Pancreas (tissue), 10 donors: Measurements from ENCODE around the gene RRP12. TPM values are rescaled to one million over a fixed set of nuclear protein-coding genes. Genes with fewer than 3 reads are reported as not detected.

ENCODE experiments used
- ATAC-seq, 4 donors: fragments of 200-7000 bp; cut with Tn5 transposase; one replicate each; pipeline versions ENCODE4 v1.8.0 to v1.9.1; 2020; ENCODE audit warnings: mild to moderate bottlenecking in 4 of 4, moderate library complexity in 4 of 4
- DNase-seq, 6 donors: peaks; one replicate each; pipeline ENCODE4 v3.0.0-alpha.2; 2020
- FAIRE-seq: peaks from 2 replicates; lab custom pipeline; 2012; peaks lifted over from hg19 to GRCh38; lab: Jason Lieb, UNC
- H3K27ac ChIP-seq, 4 donors: fragments of 200-600 bp; sonication (generic); 1 replicate in 3 of 4; 2 replicates in 1 of 4; pipeline versions ENCODE4 v1.5.0 to v1.8.0; 2020
- H3K27me3 ChIP-seq, 4 donors: fragments of 200-600 bp; one replicate each; pipeline ENCODE4 v1.8.0; 2021
- H3K36me3 ChIP-seq, 3 donors: fragments of 200-600 bp; sonication (generic) in 1 of 3; one replicate each; pipeline versions ENCODE4 v1.5.0 to v1.8.0; 2020 to 2021
- H3K4me1 ChIP-seq, 3 donors: fragments of 200-600 bp; one replicate each; pipeline ENCODE4 v1.8.0; 2021
- H3K4me3 ChIP-seq, 4 donors: fragments of 200-600 bp; sonication (generic) in 2 of 4; one replicate each; pipeline versions ENCODE4 v1.5.0 to v1.8.0; 2020 to 2021
- H3K9me3 ChIP-seq, 4 donors: fragments of 200-600 bp; one replicate each; pipeline ENCODE4 v1.8.0; 2021
- CTCF ChIP-seq, 4 donors: fragments of 200-600 bp; sonication (generic) in 3 of 4; IDR thresholded peaks; one replicate each; pipeline versions ENCODE4 v1.5.0 to v1.8.0; 2021; ENCODE audit warnings: antibody characterized with exemption in 4 of 4
- WGBS, 2 donors: extraction: QIAGEN DNeasy Blood & Tissue Kit; methylation state at CpG; one replicate each; pipeline ENCODE4 v1.1.7; 2013; 5-methylcytosine and 5-hydroxymethylcytosine counted together
- intact Hi-C, 3 donors: fragments of 100-400 bp; cut with DNase I; formaldehyde crosslinking; loops; one replicate each; pipeline versions ENCODE4 v1.11.1 to v1.14.2; 2022
- polyA plus RNA-seq, 2 donors: library from polyadenylated mRNA; stranded (reverse); fragments of 200-250 nt; gene quantifications; one replicate each; pipeline ENCODE4 v1.2.3, GENCODE V29; 2013
- total RNA-seq, 6 donors: library from RNA; stranded (reverse); fragmentation: NEBNext Ultra II Directional in 4 of 6; extraction: Animal tissue kit (Norgen Biotek cat#: 25700) in 4 of 6; gene quantifications; one replicate each; pipeline versions ENCODE4 v1.2.1 to v1.2.4, GENCODE V29; 2021 to 2023
- donor health status: healthy with polysubstance abuse.
- donor health status: DM: no; HTN: no; CAD: no; lungs with moderate emphysema.
- donor health status: DM: no; HTN: no; CAD: no.
- donor health status: control.
- donor health status: control.
- donor health status: Bipolar disorder and iron deficiency.
- donor health status: DM: yes; HTN: yes; CAD: no.
- donor health status: DM: no; HTN: no; CAD: no.
- donor health status: DM: no; HTN: no; CAD: no.
- donor health status: DM: yes; HTN: yes; CAD: no.

RRP12 gene
- total and polyA plus RNA-seq, 8 donors = 22.3 to 44.9 (median 28.1) TPM

- FAIRE-seq (no peak), DNase-seq (no peak), ATAC-seq (no peak)
- WGBS, 2 donors = 93 to 96% methylated on average over 10 of the region's 10 CpGs
- Histone ChIP-seq H3K4me3 (no peak overlapping the region), H3K9me3 (no peaks in the 10 kb centered on the region), H3K27ac (no peak overlapping the region), H3K27me3 (no peaks in the 10 kb centered on the region), H3K36me3 (peaks cover 0 to 73% (median 28%) of the 10 kb centered on the region in 3 donors), H3K4me1 (no peaks in the 10 kb centered on the region)
- TF ChIP-seq CTCF (IDR thresholded peaks at IDR 0.05) = no peak
- intact Hi-C loops = no loop called here
These were observed 27.7 kb downstream of the RRP12 start for GRCh38 chr10:97373456-97373855.

DNA sequence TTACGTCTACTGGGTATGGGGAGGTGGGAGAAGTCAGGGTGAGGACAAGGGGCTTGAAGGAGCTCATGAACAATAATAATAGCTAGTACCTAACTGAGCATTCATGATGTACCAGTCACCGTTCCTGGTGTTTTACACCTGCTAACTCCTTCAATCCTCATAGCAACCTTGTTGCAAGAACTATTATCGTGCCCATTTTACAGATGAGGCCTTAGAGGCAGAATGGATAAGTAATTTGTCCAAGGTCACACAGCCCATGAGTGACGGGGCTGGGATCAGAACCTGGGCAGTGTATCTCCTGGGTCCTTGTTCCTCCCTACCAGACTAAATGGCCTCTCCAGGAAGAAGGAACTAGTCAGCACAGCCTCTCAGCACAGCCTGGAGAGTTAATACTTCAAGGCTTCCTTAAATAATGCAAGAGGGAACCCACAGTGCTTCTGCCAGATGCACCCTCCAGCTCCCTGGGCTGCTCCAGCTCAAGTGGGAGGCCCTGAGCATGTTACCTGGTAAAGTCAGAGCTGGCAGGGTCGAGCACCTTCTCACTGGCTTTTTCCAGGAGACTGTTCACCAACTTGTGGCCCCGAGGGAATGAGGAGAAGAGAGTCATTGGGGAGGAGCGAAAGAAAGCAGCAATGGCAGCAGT, 28.8 kb downstream of the RRP12 start:
- ATAC-seq = peak in 2 of 4 donors; percentile 15 to 48
- no peaks in the 10 kb centered on the region for H3K27me3 ChIP-seq

GRCh38 chr10:97371696-97372095, 29.4 kb downstream of the RRP12 start:
- Histone ChIP-seq H3K4me1 (no peaks in the 10 kb centered on the region), H3K4me3 (no peak overlapping the region), H3K9me3 (no peaks in the 10 kb centered on the region), H3K27me3 (no peaks in the 10 kb centered on the region), H3K36me3 (peaks cover 0 to 67% (median 26%) of the 10 kb centered on the region in 3 donors), H3K27ac (no peak overlapping the region)
- no peak for ATAC-seq
- no peak for DNase-seq
- FAIRE-seq = no peak
- intact Hi-C loops = no loop called here
- TF ChIP-seq CTCF (IDR thresholded peaks at IDR 0.05) = no peak
- WGBS, 2 donors = 92% methylated on average over 7 of the region's 7 CpGs

More for the DNA sequence above, 28.8 kb downstream of the RRP12 start:
- no peak for TF ChIP-seq CTCF (IDR thresholded peaks at IDR 0.05)
- Histone ChIP-seq H3K9me3 (no peaks in the 10 kb centered on the region), H3K27ac (no peak overlapping the region), H3K4me3 (no peak overlapping the region), H3K4me1 (no peaks in the 10 kb centered on the region), H3K36me3 (peaks cover 0 to 69% (median 26%) of the 10 kb centered on the region in 3 donors)
- no peak for FAIRE-seq
- intact Hi-C loops = no loop called here
- WGBS, 2 donors = 93 to 98% methylated on average over 7 of the region's 7 CpGs
- no peak for DNase-seq

DNA sequence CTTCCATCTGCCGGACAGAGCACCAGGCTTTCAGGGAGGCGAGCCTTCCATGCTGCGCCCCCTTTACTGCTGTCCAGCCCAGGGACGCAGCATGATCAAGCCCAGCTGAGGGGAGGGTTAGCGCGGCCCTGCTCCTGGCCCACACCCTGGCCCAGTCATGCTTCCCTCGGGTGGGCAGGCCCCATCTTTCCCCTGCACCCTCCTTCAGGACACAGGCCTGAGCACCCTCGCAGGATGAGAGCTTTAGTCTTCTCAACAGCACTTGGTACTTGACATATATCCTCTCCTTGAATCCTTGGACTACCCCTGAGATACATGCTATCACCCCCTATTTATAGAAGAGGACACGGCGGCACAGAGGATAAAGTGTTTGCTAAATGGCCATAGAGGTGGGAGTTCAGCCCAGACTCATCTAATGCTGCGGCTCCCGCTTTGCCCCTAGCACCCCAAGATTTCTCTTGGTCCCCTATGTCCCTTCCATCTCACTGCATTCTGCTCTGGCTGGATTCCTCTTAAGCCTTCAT, 34.0 kb downstream of the RRP12 start:
- intact Hi-C loops = loop anchor here in 1 of 3 donors (10.0 kb wide), 1 partner anchor 292 kb away; no protein-coding TSS in a partner anchor
- FAIRE-seq = no peak
- H3K9me3 ChIP-seq = no peaks in the 10 kb centered on the region
- no peak for DNase-seq
- ATAC-seq = no peak
- WGBS, 2 donors = 92 to 93% methylated on average over 12 of the region's 12 CpGs
- H3K4me1 ChIP-seq = no peaks in the 10 kb centered on the region
- TF ChIP-seq CTCF (IDR thresholded peaks at IDR 0.05) = no peak
- peaks cover 0 to 53% (median 20%) of the 10 kb centered on the region in 3 donors for H3K36me3 ChIP-seq
- H3K27ac ChIP-seq = no peak overlapping the region
- no peak overlapping the region for H3K4me3 ChIP-seq
- H3K27me3 ChIP-seq = no peaks in the 10 kb centered on the region

DNA sequence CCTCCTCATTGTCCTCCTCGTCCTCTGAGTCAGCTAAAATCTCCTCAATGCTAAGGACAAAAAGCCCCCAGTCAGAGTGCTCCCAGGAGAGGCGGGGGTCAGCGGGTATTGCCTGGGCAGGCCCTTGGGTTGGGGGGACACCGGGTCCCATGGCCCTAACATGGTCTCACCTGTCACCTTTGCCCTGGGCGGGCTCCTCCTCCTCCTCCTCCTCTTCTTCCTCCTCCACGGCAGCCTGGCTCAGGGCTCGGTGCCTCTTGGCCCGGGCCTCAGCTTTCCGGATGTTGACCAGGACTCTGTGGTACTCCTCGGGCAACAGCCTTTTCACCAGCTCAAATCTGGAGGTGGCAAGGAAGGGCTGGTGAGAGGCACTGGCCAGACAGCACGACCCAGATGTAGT, 34.6 kb downstream of the RRP12 start:
- DNase-seq (no peak), FAIRE-seq (no peak), ATAC-seq (no peak)
- Histone ChIP-seq H3K27ac (peak overlapping the region in 2 of 4 donors; percentile 44 to 63), H3K4me1 (no peaks in the 10 kb centered on the region), H3K27me3 (no peaks in the 10 kb centered on the region), H3K9me3 (no peaks in the 10 kb centered on the region), H3K36me3 (peaks cover 0 to 47% (median 20%) of the 10 kb centered on the region in 3 donors), H3K4me3 (no peak overlapping the region)
- 89 to 95% methylated on average over 11 of the region's 11 CpGs for WGBS, 2 donors
- no peak for TF ChIP-seq CTCF (IDR thresholded peaks at IDR 0.05)
- intact Hi-C loops = loop anchor here in 1 of 3 donors (10.0 kb wide), 1 partner anchor 292 kb away; no protein-coding TSS in a partner anchor
